GM12878 (cell line): ENCODE results near the gene DCT. TPM values are rescaled to one million over a fixed set of nuclear protein-coding genes. Genes with fewer than 3 reads are reported as not detected.

ENCODE experiments used
- ATAC-seq: fragments of 200-7000 bp; cut with Tn5 transposase; 3 replicates; pipeline ENCODE4 v1.9.1; 2020; ENCODE audit warnings: mild to moderate bottlenecking, moderate library complexity
- BruUV-seq: library from RNA; stranded (reverse); fragments of 400-500 nt; replicated peaks from 2 replicates; lab custom pipeline; 2021; lab: Mats Ljungman, UMichigan
- CTCF ChIA-PET: fragments of 300-600 bp; sonication (Branson Sonifier 250); formaldehyde crosslinking; extraction: SDS; loops from one replicate; lab custom pipeline; 2021; ENCODE audit warnings: inconsistent platforms; lab: Yijun Ruan, JAX
- POLR2A ChIA-PET: fragments of 350-600 bp; formaldehyde crosslinking; extraction: SDS; loops from one replicate; lab custom pipeline; 2021; ENCODE audit warnings: inconsistent platforms; lab: Charles Lee
- RAD21 ChIA-PET: fragments of 300-600 bp; sonication (Branson Sonifier 250); formaldehyde crosslinking; loops from one replicate; lab custom pipeline; 2023; ENCODE audit warnings: antibody characterized with exemption; ENCODE audit not compliant: unreplicated experiment; lab: Charles Lee
- SMC1A ChIA-PET: fragments of 300-600 bp; sonication (Branson Sonifier 250); formaldehyde crosslinking; loops from one replicate; lab custom pipeline; 2023; ENCODE audit not compliant: unreplicated experiment, uncharacterized antibody; lab: Charles Lee
- DNase-seq: peaks from one replicate; pipeline ENCODE4 v3.0.0-alpha.2; 2011; ENCODE audit warnings: low read depth, low spot score
- FAIRE-seq: peaks from 3 replicates; lab custom pipeline; 2011; peaks lifted over from hg19 to GRCh38; lab: Jason Lieb, UNC
- H2AFZ ChIP-seq: 2 replicates; pipeline ENCODE4 v1.6.0; 2011; ENCODE audit warnings: low read depth, low read length, control low read depth; ENCODE audit not compliant: control insufficient read depth
- H3K27ac ChIP-seq: 2 replicates; pipeline ENCODE4 v1.5.1; 2011; ENCODE audit warnings: control low read depth; ENCODE audit not compliant: control insufficient read depth, insufficient read depth
- H3K27me3 ChIP-seq, 2 experiments: replicated peaks in 1 of 2; 2 replicates each; pipeline versions ENCODE4 v1.6.0 to v1.6.1; 2011; ENCODE audit warnings: low read length in 1 of 2; ENCODE audit not compliant: control insufficient read depth in 2 of 2, insufficient read depth in 2 of 2
- H3K36me3 ChIP-seq, 2 experiments: 2 replicates each; pipeline ENCODE4 v1.5.1; 2011; ENCODE audit warnings: low read length in 1 of 2; ENCODE audit not compliant: control insufficient read depth in 2 of 2, insufficient read depth in 2 of 2
- H3K4me1 ChIP-seq: 2 replicates; pipeline ENCODE4 v1.6.1; 2011; ENCODE audit warnings: mild to moderate bottlenecking, low read length, moderate library complexity, mixed read lengths; ENCODE audit not compliant: control insufficient read depth, insufficient read depth
- H3K4me2 ChIP-seq: 2 replicates; pipeline ENCODE4 v1.6.0; 2011; ENCODE audit warnings: control low read depth; ENCODE audit not compliant: control insufficient read depth, insufficient read depth
- H3K4me3 ChIP-seq: fragments of 200-600 bp; sonication (generic); 2 replicates; pipeline ENCODE4 v1.5.1; 2016
- H3K79me2 ChIP-seq: 2 replicates; pipeline ENCODE4 v1.6.0; 2011; ENCODE audit warnings: low read length; ENCODE audit not compliant: control insufficient read depth, insufficient read depth
- H3K9ac ChIP-seq: 2 replicates; pipeline ENCODE4 v1.8.0; 2011; ENCODE audit warnings: low read length, control low read depth, mixed read lengths; ENCODE audit not compliant: control insufficient read depth, insufficient read depth
- H3K9me3 ChIP-seq: replicated peaks from 3 replicates; pipeline ENCODE4 v1.5.1; 2011; ENCODE audit warnings: mild to moderate bottlenecking, low read length; ENCODE audit not compliant: control insufficient read depth, insufficient read depth
- H4K20me1 ChIP-seq: 2 replicates; pipeline ENCODE4 v1.6.0; 2011; ENCODE audit not compliant: control insufficient read depth, insufficient read depth
- BCL11A ChIP-seq: IDR thresholded peaks from 2 replicates; pipeline ENCODE4 v1.6.1; 2011; ENCODE audit warnings: low read depth, low read length
- CTCF ChIP-seq, 3 experiments: IDR thresholded peaks in 2 of 3; conservative IDR thresholded peaks in 1 of 3; 2 replicates each; pipeline ENCODE4 v1.5.1; 2011; ENCODE audit warnings: low read depth in 3 of 3, low read length in 3 of 3, mild to moderate bottlenecking in 3 of 3, control low read depth in 2 of 3, moderate library complexity in 2 of 3, inconsistent platforms in 1 of 3, mixed read lengths in 1 of 3; ENCODE audit not compliant: control insufficient read depth in 2 of 3, insufficient read depth in 1 of 3; ENCODE audit errors: extremely low read depth in 1 of 3
- EP300 ChIP-seq, 2 experiments: fragments of 150-350 bp in 1 of 2; IDR thresholded peaks; 2 replicates each; pipeline ENCODE4 v1.6.1; 2011 to 2012; ENCODE audit warnings: low read depth in 2 of 2, low read length in 2 of 2, borderline replicate concordance in 1 of 2, improper control_type of control experiment in 1 of 2, inconsistent platforms in 1 of 2; ENCODE audit not compliant: control insufficient read depth in 1 of 2
- IRF4 ChIP-seq: IDR thresholded peaks from 2 replicates; pipeline ENCODE4 v1.6.1; 2011; ENCODE audit warnings: low read depth, low read length
- MLLT1 ChIP-seq: fragments of 450-650 bp; IDR thresholded peaks from 2 replicates; pipeline ENCODE4 v1.6.1; 2016; ENCODE audit warnings: mild to moderate bottlenecking
- MTA2 ChIP-seq: fragments of 450-650 bp; IDR thresholded peaks from 2 replicates; pipeline ENCODE4 v1.6.1; 2016; ENCODE audit warnings: low read depth, mild to moderate bottlenecking, moderate library complexity
- POLR2AphosphoS2 ChIP-seq: IDR thresholded peaks from 2 replicates; pipeline ENCODE4 v1.6.1; 2011; ENCODE audit warnings: low read depth, mild to moderate bottlenecking, low read length, improper control_type of control experiment, moderate library complexity
- SUZ12 ChIP-seq: fragments of 200-600 bp; sonication (generic); IDR thresholded peaks from one replicate; pipeline ENCODE4 v1.6.1; 2018; ENCODE audit warnings: antibody characterized with exemption, mild to moderate bottlenecking; ENCODE audit not compliant: unreplicated experiment
- WGBS: methylation state at CpG from one replicate; pipeline ENCODE4 v1.1.6; 2016; ENCODE audit warnings: low lambda C conversion rate; ENCODE audit not compliant: insufficient replicate concordance, insufficient coverage; ENCODE audit errors: missing lambda C conversion rate; 5-methylcytosine and 5-hydroxymethylcytosine counted together
- in situ Hi-C: fragments of 300-500 bp; cut with MboI; formaldehyde crosslinking; loops from 9 replicates; pipeline ENCODE4 v1.14.3; 2018; ENCODE audit warnings: mixed read lengths
- intact Hi-C: fragments of 100-400 bp; cut with micrococcal nuclease; formaldehyde crosslinking; loops from one replicate; pipeline ENCODE4 v1.14.2; 2022; ENCODE audit not compliant: unreplicated experiment
- polyA plus RNA-seq, 11 experiments: library from polyadenylated mRNA; depleted of rRNA in 4 of 11; unstranded in 6 of 11; stranded (reverse) in 5 of 11; fragments of >200 nt; fragmentation: Nextera tagmentation in 4 of 11; fragmentation: Illumina TruSeq in 1 of 11; extraction: Ambion mirVana in 4 of 11; extraction: Trizol in 1 of 11; gene quantifications; 1 replicate in 1 of 11; 2 replicates in 10 of 11; pipeline versions ENCODE4 v1.2.1 to v1.2.3, GENCODE V29; 2011 to 2016; ENCODE audit warnings: inconsistent platforms in 2 of 11, missing spikeins in 2 of 11, low read depth in 1 of 11
- total RNA-seq, 4 experiments: library from RNA; depleted of rRNA in 3 of 4; stranded (reverse); fragments of >200 nt in 3 of 4; fragmentation: Illumina TruSeq in 1 of 4; extraction: Trizol in 1 of 4; gene quantifications; 2 replicates each; pipeline versions ENCODE4 v1.2.1 to v1.2.3, GENCODE V29; 2013 to 2021

Gene DCT
- total and polyA plus RNA-seq, 10 of the 15 experiments (the other 5 are each of a cell fraction or from before 2014, with no cell fraction given), result 0.04 to 0.29 TPM; not detected in 8

GRCh38 chr13:94431987-94432386, 47.5 kb downstream of the DCT start (continued):
- TF ChIP-seq MTA2 (no peak), POLR2AphosphoS2 (no peak), CTCF (IDR thresholded peaks at IDR 0.05 in 2 of 3, conservative IDR thresholded peaks at IDR 0.05 in 1 of 3; ENCODE audit: control insufficient read depth in 2 of 3, extremely low read depth in 1 of 3, insufficient read depth in 1 of 3, low read depth in 3 of 3, low read length in 3 of 3) (no peak), BCL11A (no peak)

GRCh38 chr13:94431574-94431973, 47.9 kb downstream of the DCT start:
- ChIA-PET RAD21 (no interaction called here), POLR2A (no interaction called here), SMC1A (interaction anchor here (7.7 kb wide), 1 partner anchor 186 kb away, joined by 153 read pairs; no protein-coding TSS in a partner anchor), CTCF (interaction anchor here (11.7 kb wide), 1 partner anchor 187 kb away, joined by 288 read pairs; no protein-coding TSS in a partner anchor)
- Histone ChIP-seq H3K27ac (no peak overlapping the region), H4K20me1 (no peaks in the 10 kb centered on the region), H3K36me3 (no peaks in the 10 kb centered on the region), H3K9ac (no peak overlapping the region), H3K4me2 (no peak overlapping the region), H3K27me3 (no peaks in the 10 kb centered on the region; a peak in 1 of 4 replicates), H3K79me2 (no peaks in the 10 kb centered on the region), H3K4me1 (no peaks in the 10 kb centered on the region), H3K9me3 (no peaks in the 10 kb centered on the region)
- intact Hi-C loops (no loop called here), in situ Hi-C loops (loop anchor here (25.0 kb wide), 1 partner anchor 981 kb away; no protein-coding TSS in a partner anchor)
- ATAC-seq (no peak), FAIRE-seq (no peak), DNase-seq (no peak)
- 38% methylated on average over 2 of the region's 2 CpGs for WGBS
- no TSS peak for BruUV-seq
- TF ChIP-seq IRF4 (no peak), EP300 (IDR thresholded peaks at IDR 0.05; ENCODE audit: borderline replicate concordance in 1 of 2, control insufficient read depth in 1 of 2, low read depth in 2 of 2, low read length in 2 of 2) (no peak), MLLT1 (no peak), SUZ12 (no peak)
- TF ChIP-seq, all 136 proteins: peak for 0
- H2AFZ ChIP-seq, result no peak overlapping the region
- no peak overlapping the region for H3K4me3 ChIP-seq
